ENCODE data around the gene LHFPL2.
"Not testable (repeated sequence)": the region's sequence is repeated elsewhere in the genome, so short reads cannot be mapped to it uniquely, and the experiment has no call there.

The LHFPL2 gene

GRCh38 chr5:78457507-78457906 is 191.1 kb downstream of the LHFPL2 start:
- not testable (repeated sequence) for DNase-seq (ENCODE audit: low spot score)

DNA sequence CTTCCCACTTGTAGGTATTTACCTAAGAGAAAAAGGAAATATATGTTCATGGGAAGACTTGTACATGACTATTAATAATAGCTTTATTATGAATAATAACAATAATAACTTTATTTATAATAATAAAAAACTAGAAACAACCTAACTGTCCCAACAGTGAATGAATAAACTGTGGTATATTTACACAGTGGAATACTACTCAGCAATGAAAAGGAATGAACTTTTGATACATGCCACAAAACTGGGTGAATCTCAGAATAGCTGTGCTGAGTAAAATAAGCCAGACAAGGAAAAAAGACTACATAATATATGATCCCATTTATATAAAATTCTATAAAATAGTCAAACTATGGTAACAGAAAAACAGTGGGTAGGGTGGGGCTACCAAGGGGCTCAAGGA is 199.5 kb downstream of the LHFPL2 start:
- DNase-seq (ENCODE audit: low spot score), result no peak

DNA sequence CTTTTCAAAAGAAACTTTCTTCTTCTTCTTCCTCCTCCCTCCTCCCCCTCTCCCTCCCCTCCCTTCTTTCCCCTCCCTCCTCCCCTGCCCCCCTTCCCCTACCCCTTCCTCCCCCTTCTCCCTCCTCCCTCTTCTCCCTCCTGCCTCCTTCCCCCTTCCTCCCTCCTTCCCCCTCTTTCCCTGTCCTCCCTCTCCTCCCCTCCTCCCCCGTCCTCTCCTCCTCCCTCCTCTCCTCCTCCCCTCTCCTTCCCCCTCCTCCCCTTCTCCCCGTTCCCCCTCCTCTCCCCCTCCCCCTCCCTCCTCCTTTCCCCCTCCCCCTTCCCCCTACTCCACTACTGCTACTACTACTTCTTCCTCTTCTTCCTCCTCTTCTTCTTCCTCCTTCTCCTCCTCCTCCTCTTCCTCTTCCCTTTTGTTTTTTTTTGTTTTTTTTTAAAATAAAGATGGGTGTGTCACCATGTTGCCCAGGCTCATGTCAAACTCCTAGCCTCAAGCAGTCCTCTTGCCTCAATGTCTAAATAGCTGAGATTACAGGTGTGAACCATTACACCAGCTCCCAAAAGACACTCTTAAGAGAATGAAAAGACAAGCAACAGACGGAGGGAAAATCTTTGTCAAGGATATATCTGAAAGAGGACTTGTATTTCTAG is 200.7 kb downstream of the LHFPL2 start:
- DNase-seq (ENCODE audit: low spot score), result no peak

Data from ecto neural progenitor cell (in vitro differentiated cells).